ENCODE results near the gene DAGLA. TPM values are rescaled to one million over a fixed set of nuclear protein-coding genes. Genes with fewer than 3 reads are reported as not detected.

The DAGLA gene
- total RNA-seq, 4 donors from 2014 or later = 1.1 to 3.2 (median 1.8) TPM

GRCh38 chr11:61675826-61676225 lies 4.4 kb upstream of the DAGLA start:
- TF ChIP-seq CTCF (IDR thresholded peaks at IDR 0.05; ENCODE audit: low read depth) = no peak

GRCh38 chr11:61679296-61679695 lies 895 bp upstream of the DAGLA start:
- TF ChIP-seq CTCF (IDR thresholded peaks at IDR 0.05; ENCODE audit: low read depth) = no peak

- TF ChIP-seq CTCF (IDR thresholded peaks at IDR 0.05; ENCODE audit: low read depth) = no peak
Measured at GRCh38 chr11:61680622-61681221, 531 bp downstream of the DAGLA start.

GRCh38 chr11:61682093-61682732 lies 2.0 kb downstream of the DAGLA start:
- TF ChIP-seq CTCF (IDR thresholded peaks at IDR 0.05; ENCODE audit: low read depth) = no peak

- no peak for TF ChIP-seq CTCF (IDR thresholded peaks at IDR 0.05; ENCODE audit: low read depth)
Measured at GRCh38 chr11:61682906-61683675, 2.9 kb downstream of the DAGLA start.

GRCh38 chr11:61683961-61684869 lies 4.0 kb downstream of the DAGLA start:
- no peak for TF ChIP-seq CTCF (IDR thresholded peaks at IDR 0.05; ENCODE audit: low read depth)

Data from subcutaneous adipose tissue (tissue), 4 donors.